ENCODE data around the gene SBDS.
"Not testable (repeated sequence)": the region's sequence is repeated elsewhere in the genome, so short reads cannot be mapped to it uniquely, and the experiment has no call there.

SBDS gene

DNA sequence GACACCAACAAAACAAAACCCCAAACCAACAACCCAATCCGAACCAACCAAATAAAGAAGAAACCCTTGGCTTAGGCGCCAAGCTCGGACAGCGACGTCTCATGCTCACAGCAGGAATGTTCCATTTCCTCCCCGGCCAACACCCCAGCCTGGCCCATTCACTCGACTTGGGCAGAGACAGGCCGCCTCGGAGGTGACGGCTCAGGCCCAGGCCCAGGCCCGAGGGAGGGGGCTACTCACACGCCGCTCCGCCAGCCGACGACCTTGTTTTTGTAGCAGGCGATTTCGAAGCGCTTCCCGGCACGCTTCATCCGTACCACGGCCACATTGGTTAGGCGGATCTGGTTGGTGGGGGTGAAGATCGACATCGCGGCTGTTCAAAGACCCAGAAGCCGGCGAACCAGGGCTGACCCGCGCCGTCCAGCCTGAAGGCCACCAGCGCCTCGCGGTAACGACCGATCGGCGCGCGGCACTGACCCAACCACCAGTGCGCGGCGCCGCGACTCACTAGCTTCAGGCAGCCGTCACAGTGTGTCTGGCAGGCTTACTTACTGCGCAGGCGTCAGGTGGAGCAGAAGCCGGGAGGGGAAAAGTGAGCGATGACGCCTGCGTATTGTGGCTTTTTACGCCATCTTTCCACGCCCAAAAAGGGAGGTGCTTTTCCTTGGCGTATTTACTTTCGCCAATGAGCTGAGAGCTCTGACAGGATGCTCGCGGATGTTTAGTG is at the start of gene SBDS:
TSS of gene SBDS (minus strand) at position 537 of the 727 bp plus-strand sequence. CDS start at position 368, 169 bp downstream.
- DNase-seq: peak; percentile 97

DNA sequence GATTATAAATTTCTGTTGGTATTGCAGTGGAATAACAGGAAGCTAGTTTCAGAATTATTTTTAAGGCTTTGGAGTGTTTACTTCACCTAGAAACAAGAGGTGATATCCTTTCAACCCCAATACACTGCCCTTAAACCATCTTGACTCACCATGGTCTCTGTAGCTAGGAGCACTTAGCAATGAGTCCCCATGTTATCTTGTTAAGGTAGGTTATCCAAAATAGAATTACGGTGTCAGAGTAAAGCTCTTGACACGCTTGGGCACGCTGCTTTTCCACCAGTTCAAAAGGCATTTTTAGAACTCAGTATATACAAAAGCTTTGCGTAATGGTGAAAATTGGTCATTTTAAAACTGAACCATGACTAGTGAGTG is 48.2 kb upstream of the SBDS start:
- not testable (repeated sequence) for DNase-seq

DNA sequence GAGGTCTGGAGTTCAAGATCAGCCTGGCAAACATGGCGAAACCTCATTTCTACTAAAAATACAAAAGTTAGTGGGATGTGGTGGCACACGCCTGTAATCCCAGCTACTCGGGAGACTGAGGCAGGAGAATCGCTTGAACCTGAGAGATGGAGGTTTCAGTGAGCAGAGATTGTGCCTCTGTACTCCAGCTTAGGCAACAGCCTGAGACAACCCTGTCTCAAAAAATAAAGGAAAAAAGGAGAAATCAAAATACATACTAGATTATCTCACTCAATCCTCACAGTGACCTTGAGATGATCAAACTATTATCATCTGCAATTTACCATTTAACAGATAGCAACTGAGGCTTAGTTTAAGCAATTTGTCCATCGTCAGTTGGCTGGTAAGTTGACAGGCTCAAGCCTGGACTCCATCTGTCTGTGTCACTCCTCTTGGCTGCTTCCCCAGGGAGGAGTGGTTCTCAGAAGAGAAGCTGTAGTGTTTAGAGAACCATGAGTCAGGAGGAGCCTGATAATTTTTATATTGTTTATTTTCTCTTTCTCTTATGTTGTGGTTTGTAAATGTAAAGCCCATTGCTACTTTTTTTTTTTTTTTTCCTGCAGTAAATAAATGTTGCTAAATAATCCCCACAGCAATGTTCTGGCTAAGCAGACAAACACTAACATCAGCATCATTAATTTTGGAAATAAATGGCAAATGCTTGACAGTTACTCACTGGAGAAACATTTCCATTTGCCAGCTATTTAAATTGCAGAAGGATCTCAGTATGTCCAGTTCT is 47.6 kb upstream of the SBDS start:
- peak; percentile 18 for DNase-seq

DNA sequence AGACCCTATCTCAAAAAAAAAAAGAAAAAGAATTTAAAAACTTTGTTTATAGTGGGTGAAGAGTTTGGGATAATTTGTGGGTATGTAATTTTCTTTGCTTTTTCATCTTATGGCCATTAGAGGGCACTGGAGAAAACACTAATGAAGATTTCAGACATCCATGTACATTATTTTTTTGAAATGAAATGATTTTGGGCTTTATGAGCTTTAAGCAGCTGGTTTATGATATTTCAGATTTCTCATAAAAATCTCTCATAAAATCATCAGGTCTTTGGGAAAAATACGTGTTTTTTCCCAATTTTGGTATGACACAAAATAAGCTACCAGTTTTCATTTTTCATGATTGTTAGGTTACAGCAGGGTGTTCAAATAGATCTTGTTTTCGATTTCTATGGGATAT is 45.4 kb upstream of the SBDS start:
- DNase-seq: not testable (repeated sequence)

DNA sequence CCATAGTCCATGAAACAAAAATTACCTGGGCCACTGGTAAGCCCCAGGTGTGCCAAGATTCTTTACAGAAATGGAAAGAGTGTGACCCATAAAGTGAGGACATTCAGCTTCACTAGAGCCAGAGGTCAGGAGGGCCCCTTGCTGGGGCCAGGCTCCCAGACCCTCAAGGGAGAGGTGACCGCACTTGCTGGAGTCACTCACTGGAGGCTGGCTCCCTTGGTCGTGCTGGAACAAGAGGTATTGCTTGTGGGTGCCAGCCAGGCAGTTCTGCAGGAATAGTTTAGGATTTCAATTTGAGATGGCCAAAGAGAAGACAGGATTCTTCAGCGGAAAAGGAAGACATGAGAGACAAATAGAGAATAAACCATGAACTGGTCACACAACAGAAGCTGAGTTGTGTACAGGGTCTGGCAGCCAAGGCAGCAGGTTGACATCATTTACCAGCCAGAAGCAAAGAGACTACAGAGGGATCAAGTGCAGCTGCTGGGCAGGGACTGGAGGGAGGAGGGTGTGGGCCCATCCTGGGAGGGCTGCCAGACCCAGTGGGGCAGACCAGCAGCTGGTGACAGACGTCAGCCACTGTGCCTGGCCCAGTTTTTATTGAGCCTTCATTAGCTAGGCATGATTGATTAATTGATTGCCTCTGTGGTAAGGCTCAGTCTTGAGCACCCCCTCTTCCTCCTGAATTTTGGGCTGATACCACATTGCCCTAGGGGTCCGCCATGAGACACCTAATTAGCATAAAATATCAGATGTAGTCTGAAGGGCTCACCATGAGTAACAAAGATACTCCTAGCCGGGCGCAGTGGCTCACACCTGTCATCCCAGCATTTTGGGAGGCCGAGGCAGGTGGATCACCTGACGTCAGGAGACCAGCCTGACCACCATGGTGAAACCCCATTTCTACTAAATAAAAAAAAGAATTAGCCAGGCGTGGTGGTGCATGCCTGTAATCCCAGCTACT is 41.3 kb upstream of the SBDS start:
- peak; percentile 35 for DNase-seq

DNA sequence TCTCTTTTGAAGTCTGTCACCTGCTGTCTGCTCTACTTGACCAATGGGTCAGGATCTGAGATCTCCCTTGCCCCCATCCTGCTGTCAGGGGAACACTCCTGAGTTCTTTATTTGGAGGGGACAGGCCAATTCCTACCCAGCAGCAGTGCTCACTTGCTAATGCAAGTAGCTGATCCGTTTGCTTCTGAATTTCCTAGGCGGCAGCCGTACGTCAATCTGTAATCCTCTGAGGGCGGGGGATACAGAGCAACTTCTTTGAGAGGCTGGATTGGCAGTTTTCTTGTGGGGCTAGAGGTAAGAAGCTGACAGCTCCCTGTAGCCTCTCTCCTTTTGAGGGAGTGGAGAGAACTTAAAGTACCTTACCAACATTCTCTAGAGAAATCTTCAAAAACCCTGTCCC is 37.9 kb upstream of the SBDS start:
- DNase-seq: no peak

DNA sequence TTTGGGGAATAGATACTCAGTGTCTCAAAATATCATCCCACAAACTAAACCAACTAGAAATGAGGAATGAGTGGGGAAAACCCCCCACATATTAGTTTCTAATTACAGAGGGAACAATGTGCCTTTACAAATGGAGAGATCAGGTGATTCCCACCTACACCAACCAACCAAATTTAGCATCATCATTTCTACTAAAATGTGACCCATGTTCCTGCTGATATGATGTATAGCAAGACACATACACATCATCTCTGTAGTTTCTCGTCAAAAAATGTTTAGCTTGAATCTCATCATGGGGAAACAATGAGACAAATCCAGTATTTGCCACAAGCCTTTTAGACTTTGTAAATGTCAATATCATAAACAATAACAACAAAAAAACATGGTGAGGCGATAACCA is 36.3 kb upstream of the SBDS start:
- DNase-seq: not testable (repeated sequence)

DNA sequence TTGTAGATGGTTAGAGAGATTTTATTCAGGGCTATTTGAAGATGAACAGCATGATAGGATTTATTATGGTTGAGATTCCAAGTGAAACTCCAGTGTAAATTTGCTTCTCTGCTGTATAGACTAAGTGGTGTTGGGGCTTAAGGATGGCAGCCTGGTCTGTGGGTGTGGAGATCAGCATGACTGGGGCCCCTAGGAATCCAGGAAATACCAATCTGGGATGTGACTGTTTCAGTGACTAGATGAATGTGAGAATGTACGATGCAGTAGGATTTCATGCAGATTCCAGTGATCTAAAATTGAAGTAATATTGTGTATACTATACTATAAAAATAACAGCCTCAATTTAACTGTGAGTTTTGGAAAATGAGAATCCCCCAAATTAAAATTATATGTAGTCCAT is 30.1 kb upstream of the SBDS start:
- not testable (repeated sequence) for DNase-seq

DNA sequence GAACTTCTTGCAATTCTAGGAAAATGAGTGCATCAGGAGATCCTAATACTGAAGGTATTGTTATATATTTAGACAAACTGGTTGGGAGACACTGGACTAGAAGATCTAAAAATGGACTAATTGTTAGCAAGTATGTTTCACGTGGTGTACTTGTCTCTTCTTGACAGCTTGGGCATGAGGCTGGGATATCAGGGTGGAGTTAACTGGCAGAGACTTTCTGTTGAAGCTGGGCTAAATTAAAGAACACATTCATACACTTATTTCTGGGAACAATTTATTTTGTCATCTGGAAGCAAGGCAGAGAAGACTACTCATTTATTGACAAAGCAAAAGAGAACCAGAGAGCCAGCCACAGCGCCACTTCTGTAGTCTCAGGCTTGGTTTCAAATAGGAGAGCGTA is 27.1 kb upstream of the SBDS start:
- no peak for DNase-seq

DNA sequence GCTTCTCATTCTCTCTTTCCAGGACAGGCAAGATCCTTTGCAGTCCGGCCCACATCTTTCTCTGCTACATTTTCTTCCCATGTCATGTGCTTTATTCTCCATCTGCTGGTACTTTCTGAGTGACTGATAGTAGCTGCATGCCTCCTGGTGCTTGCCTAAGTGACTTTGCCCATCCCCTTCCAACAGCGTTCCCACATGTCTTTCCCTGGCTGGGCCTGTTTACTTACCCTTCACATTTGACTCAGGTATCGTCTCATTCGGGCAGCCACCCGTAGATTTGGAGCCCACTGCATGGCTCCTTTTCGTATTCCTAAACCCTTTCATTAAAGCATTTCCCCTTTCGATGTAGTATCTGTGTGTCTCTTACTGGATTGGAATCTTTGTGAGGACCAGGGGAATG is 25.9 kb upstream of the SBDS start:
- DNase-seq: no peak

DNA sequence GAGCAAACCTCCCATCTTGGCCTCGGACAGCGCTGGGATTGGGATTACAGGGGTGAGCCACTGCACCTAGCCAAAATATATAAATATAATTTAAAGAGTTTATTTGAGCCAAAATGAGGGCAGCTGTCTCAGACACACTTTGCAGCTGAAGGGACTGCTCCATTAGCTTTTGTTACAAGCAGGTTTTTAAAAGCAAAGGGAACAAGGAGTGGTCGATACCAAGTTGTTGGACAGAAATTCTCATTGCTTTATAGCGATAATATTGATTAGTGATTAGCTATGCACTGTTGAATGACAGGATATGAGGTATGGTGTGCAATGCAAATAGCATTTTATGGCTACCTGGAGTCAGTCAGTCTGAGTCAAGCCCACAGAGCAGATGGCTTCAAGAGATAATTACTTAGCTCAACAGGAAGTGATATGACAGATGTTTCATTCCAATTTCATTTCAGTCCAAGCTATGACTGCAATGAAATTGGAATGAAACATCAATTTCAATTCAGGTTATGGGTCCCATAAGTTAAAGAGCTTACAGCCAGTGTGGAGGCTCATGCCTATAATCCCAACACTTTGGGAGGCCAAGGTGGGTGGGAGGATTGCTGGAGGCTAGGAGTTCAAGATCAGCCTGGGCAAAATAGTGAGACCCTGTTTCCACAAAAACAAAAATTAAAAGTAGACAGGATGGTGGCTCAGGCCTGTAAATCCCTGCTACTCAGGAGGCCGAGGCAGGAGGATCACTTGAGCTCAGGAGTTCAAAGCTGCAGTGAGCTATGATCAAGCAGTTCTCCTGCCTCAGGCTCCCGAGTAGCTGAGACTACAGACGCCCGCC is 24.4 kb upstream of the SBDS start:
- DNase-seq: peak; percentile 54

DNA sequence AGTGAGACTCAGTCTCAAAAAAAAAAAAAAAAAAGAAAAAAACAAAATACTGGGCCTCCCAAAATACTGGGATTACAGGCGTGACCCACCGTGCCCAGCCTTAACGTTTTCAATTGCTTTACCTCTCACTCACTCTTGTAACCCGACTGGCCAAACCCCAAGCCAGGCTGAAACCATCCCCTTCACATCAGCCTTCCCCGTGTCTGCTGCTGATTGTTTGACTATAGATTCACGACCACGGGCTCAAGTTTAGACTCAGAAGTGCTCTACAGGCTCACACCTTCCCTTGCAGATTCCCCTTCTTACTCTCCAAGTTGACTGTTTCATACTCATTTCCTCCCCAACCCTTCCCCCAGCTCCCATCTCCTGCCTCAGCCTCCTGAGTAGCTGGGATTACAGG is 23.6 kb upstream of the SBDS start:
- DNase-seq: no peak

DNA sequence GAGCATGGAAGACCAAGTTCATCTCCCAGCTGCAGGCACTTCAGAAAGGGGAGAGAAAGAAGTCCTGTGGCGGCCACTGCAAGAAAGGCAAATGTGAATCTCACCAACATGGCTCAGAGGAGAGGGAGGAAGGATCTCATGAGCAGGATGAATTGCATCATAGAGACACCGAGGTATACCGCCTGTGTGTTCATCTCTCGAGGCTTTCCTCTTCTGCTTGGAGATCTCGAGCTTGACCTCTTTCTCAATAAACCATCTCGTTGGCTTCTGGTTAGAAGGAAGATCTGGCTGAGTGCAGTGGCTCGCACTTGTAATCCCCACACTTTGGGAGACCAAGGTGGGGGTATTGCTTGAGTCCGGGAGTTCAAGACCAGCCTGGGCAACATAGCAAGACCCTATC is 22.6 kb upstream of the SBDS start:
- DNase-seq: not testable (repeated sequence)

DNA sequence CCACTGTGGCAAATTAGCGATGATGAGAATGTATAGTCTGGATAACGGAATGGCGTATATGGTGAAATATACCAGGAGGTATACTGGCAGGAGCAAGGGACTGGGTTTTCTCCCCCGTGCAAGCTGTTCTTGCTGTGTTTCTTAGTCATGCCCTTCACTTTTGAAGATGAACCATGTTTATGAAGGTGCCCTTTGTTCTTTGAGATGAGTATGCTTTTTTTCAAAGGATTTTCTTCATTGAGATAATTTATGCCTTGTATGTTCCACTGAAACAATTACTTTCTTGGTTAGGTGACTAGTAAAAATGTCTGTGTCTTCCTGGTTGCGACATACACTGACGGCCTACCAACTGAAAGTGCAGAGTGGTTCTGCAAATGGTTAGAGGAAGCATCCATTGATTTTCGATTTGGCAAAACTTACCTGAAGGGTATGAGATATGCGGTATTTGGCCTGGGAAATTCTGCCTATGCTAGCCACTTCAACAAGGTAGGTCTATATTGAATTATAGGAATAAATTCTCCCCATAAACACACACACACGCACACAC is 18.8 kb upstream of the SBDS start:
- not testable (repeated sequence) for DNase-seq

DNA sequence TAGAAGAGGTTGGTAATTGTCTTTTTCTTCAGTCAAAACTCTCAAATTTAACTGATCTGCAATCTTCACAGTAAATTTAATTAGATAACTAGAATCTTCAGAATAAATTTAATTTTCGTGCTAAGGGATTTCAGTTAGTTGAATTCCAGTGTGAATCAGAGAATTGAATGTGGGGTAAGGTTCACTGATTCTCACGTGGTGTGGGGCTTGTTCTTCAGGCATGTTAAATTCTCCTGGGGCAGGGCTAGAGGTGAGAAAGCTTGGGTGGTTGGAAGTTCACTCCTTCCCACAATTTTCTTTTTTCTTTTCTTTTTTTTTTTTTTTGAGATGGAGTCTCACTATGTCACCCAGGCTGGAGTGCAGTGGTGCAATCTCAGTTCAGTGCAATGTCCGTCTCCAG is 14.3 kb upstream of the SBDS start:
- not testable (repeated sequence) for DNase-seq

DNA sequence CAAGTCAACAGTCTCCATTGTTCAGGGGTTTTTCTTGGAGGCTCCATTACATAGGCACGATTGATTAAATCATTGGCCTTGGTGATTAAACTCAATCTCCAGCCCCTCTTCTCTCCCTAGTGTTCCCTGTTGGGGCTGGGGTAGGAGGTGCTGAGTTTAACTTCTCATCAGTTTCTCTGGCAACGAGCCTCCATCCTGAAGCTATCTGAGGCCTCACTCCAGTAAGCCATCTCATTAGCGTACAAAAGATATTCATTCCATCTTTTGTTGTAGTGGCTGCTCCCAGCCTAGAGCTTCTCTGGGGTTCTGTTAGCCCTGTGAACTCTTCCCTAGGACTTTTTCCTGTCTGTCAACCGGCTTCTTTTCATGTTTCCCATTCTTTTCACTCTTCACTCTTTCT is 12.9 kb upstream of the SBDS start:
- no peak for DNase-seq

DNA sequence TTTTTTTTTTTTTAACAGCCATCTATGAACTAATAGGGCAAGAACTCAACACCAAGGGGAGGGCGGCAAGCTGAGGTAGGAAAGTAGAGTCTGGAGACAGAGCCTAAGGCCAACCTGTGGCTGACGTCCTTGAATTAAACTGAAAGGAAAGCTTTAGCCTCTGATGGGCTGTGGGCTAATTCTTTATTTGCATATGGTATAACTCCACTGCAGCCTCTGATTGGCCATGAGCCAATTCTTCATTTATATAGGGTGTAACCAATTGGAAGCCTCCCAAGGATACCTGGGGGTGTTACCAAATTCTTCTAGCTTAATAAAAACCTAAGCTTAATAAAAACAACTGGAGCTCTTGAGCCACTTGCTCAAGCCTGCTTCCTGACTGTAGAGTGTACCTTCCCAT is 11.6 kb upstream of the SBDS start:
- no peak for DNase-seq

DNA sequence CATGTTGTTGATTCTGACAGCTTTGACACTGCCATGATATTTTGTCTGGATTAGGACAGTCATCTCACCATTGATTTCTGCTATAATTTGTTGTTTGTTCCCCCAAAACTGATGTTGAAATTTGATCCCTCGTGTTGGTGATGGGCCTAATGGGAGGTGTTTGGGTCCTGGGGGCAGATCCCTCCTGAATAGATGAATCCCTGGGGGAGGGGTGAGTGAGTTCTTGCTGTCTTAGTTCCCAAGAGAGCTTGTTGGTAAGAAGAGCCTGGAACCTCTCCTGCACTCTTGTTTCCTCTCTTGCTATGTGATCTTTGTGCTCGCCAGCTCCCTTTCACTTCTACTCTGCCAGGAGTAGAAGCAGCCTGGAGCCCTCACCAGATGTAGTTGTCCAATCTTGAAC is 8.8 kb upstream of the SBDS start:
- DNase-seq: not testable (repeated sequence)

DNA sequence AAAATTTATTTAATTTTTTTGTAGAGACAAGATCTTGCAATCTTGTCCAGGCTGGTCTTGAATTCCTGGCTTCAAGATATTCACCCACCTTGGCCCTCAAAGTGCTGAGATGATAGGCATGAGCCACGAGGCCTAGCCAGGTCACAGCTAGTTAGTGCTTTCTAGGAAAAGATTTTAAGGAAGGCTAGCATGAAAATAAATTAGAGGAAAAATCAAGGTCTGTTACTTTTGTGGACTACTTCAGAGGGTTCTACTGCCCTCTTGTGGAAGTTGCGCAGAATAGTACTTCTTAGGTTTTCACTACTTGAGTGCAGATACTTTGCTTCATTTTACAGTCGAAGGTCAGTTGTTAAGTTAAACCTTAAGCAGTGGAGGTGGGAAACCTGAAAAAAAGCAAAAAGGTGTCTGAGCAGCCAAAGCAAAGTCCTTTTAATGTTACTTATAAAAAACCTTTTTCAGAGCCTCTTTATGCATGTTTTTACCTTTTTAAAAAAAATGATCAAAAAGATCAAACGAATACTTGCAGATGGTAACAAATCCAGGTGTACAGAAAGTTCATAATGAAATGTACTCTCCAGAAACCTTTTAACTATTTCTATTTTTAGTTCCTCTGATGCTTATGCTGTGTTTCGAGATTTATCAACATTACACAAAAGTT is 5.3 kb upstream of the SBDS start:
- peak; percentile 41 for DNase-seq

DNA sequence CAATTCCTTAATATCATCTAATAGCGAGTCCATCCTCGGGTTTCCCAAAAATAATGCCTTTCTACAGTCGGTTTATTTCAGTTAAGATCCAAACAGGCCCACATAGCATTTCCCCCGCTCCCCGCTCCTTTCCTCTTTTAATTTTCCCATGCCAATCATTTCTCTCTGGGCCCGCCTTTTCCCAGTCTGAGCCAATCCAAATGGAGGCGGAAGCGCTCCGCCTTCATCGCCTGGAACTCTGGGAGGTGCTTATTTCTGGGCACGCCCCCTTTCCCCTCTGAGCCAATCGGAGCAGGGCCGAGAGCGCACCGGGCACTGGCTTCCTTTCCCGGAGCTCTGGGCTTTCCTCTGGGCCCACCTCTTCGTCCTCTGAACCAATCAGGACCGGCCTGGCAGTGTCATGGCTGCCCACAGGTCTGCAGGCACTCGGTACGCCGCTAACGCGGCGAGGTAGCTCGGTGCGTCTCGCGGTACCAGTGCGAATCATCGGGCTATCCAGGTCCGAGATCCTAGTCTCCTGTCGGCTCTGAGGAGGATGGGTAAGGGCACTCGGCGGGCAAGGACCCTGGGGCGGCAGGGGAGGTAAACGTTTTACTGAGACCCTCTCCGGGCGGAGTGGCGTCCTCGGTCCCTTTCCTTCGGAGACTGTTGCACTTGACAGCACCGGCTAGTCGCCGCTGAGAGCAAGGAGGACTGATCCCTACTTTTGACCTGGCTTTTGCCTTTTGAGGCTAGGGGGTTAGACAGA is 1.2 kb upstream of the SBDS start, which contains the start of gene TYW1:
TSS of gene TYW1 (plus strand) at position 390 of the 748 bp plus-strand sequence. CDS start at position 536, 146 bp downstream.
- DNase-seq: peak; percentile 97

DNA sequence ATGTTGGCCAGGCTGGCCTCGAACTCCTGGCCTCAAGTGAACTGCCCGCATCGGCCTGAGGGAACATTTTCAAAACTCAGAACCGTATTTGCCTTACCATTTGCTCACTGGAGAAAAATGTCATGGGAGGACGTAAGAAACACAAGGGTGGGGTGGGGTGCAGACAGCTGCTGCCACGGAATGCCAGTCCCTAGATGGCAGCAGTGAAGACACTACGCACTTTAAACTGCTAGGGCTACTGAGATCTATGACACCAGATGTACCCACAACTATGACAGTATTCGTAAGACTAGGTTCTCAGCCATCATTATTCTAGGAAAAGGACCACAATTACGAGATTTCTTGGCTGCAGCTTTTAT is 716 bp downstream of the SBDS start:
- DNase-seq: peak; percentile 24
